WTC11 (cell line): ENCODE measurements around the gene KAZN. TPM values are rescaled to one million over a fixed set of nuclear protein-coding genes. Genes with fewer than 3 reads are reported as not detected.

Experiments
- ATAC-seq: fragments of 200-7000 bp; cut with Tn5 transposase; 2 replicates; pipeline ENCODE4 v1.10.0; 2021; ENCODE audit warnings: mild to moderate bottlenecking, moderate library complexity
- CTCF ChIA-PET: fragments of 300-600 bp; sonication (Branson Sonifier 250); formaldehyde crosslinking; loops from one replicate; lab custom pipeline; 2021; ENCODE audit warnings: antibody characterized with exemption; lab: Charles Lee
- POLR2A ChIA-PET: fragments of 350-600 bp; sonication (Branson Sonifier 250); formaldehyde crosslinking; loops from one replicate; lab custom pipeline; 2021; ENCODE audit warnings: antibody characterized with exemption; lab: Charles Lee
- DNase-seq: peaks from one replicate; pipeline ENCODE4 v3.0.0; 2021; ENCODE audit warnings: low spot score
- H3K27ac Mint-ChIP-seq: 2 replicates; pipeline ENCODE4 v1.8.0; 2021; ENCODE audit warnings: mixed read lengths
- H3K27me3 Mint-ChIP-seq: 2 replicates; pipeline ENCODE4 v1.8.0; 2021; ENCODE audit warnings: low read depth, mild to moderate bottlenecking, moderate library complexity, mixed read lengths
- H3K36me3 Mint-ChIP-seq: 2 replicates; pipeline ENCODE4 v1.8.0; 2021; ENCODE audit warnings: mixed read lengths
- H3K4me1 Mint-ChIP-seq: 2 replicates; pipeline ENCODE4 v1.8.0; 2022; ENCODE audit warnings: mixed read lengths
- H3K4me3 Mint-ChIP-seq: 2 replicates; pipeline ENCODE4 v1.8.0; 2021; ENCODE audit warnings: mild to moderate bottlenecking, moderate library complexity, mixed read lengths
- H3K9me3 Mint-ChIP-seq: 2 replicates; pipeline ENCODE4 v1.8.0; 2021; ENCODE audit warnings: mixed read lengths
- ARID4B ChIP-seq: sonication (generic); formaldehyde crosslinking; IDR thresholded peaks from 2 replicates; pipeline ENCODE4 v1.8.0; 2023; ENCODE audit warnings: missing genetic modification reagents, mild to moderate bottlenecking, borderline replicate concordance
- ATF2 ChIP-seq: sonication (generic); formaldehyde crosslinking; IDR thresholded peaks from 2 replicates; pipeline ENCODE4 v1.8.1; 2022; ENCODE audit warnings: low read depth, missing genetic modification reagents, borderline replicate concordance
- E2F1 ChIP-seq: sonication (generic); formaldehyde crosslinking; IDR thresholded peaks from 2 replicates; pipeline ENCODE4 v1.8.0; 2022; ENCODE audit warnings: mild to moderate bottlenecking, missing genetic modification reagents
- E2F4 ChIP-seq: sonication (generic); formaldehyde crosslinking; IDR thresholded peaks from 2 replicates; pipeline ENCODE4 v1.8.1; 2022; ENCODE audit warnings: low read depth, mild to moderate bottlenecking, moderate library complexity, missing genetic modification reagents, borderline replicate concordance
- FOXK1 ChIP-seq: sonication (generic); formaldehyde crosslinking; IDR thresholded peaks from 2 replicates; pipeline ENCODE4 v1.8.0; 2022; ENCODE audit warnings: mild to moderate bottlenecking, moderate library complexity, missing genetic modification reagents
- FOXP4 ChIP-seq: sonication (generic); formaldehyde crosslinking; IDR thresholded peaks from 2 replicates; pipeline ENCODE4 v1.8.0; 2022; ENCODE audit warnings: mild to moderate bottlenecking, missing genetic modification reagents
- MLX ChIP-seq: sonication (generic); formaldehyde crosslinking; IDR thresholded peaks from 2 replicates; pipeline ENCODE4 v1.8.1; 2023; ENCODE audit warnings: mild to moderate bottlenecking, missing genetic modification reagents, moderate library complexity
- MYBL2 ChIP-seq: sonication (generic); formaldehyde crosslinking; IDR thresholded peaks from 2 replicates; pipeline ENCODE4 v1.8.1; 2023; ENCODE audit warnings: mild to moderate bottlenecking, moderate library complexity, missing genetic modification reagents
- NFYB ChIP-seq: sonication (generic); formaldehyde crosslinking; conservative IDR thresholded peaks from 2 replicates; pipeline ENCODE4 v1.8.0; 2022; ENCODE audit warnings: low read depth, missing genetic modification reagents
- OVOL2 ChIP-seq: fragments of 250-450 bp; sonication (Bioruptor Pico); IDR thresholded peaks from 2 replicates; pipeline ENCODE4 v1.9.0; 2021; ENCODE audit warnings: mild to moderate bottlenecking, borderline replicate concordance
- PREB ChIP-seq: sonication (generic); formaldehyde crosslinking; IDR thresholded peaks from 2 replicates; pipeline ENCODE4 v1.8.1; 2022; ENCODE audit warnings: mild to moderate bottlenecking, missing genetic modification reagents, moderate library complexity, borderline replicate concordance
- SMAD3 ChIP-seq: sonication (generic); formaldehyde crosslinking; IDR thresholded peaks from 2 replicates; pipeline ENCODE4 v1.8.0; 2022; ENCODE audit warnings: missing genetic modification reagents, mild to moderate bottlenecking, borderline replicate concordance
- SMAD4 ChIP-seq: sonication (generic); formaldehyde crosslinking; IDR thresholded peaks from 2 replicates; pipeline ENCODE4 v1.8.0; 2022; ENCODE audit warnings: mild to moderate bottlenecking, missing genetic modification reagents
- TEAD4 ChIP-seq: sonication (generic); formaldehyde crosslinking; IDR thresholded peaks from 2 replicates; pipeline ENCODE4 v1.8.0; 2022; ENCODE audit warnings: mild to moderate bottlenecking, missing genetic modification reagents
- total RNA-seq: library from RNA; stranded (reverse); gene quantifications from 3 replicates; pipeline ENCODE4 v1.2.3, GENCODE V29; 2021

KAZN gene
- total RNA-seq, 1 experiment from 2014 or later: 19.9 TPM

- TF ChIP-seq ARID4B (CRISPR knock-in tag): no peak
These were observed 48.5 kb downstream of the KAZN start (continued) for GRCh38 chr1:14646973-14647372.

- Mint-ChIP-seq H3K36me3 (peaks cover 14% of the 10 kb centered on the region), H3K9me3 (peaks cover 22% of the 10 kb centered on the region), H3K4me3 (no peak overlapping the region), H3K27ac (no peak overlapping the region; the same call in 1 of the 2 replicates), H3K27me3 (0 out of 2 replicates have a peak, but pooled peaks cover 4% of the 10 kb centered on the region), H3K4me1 (peaks cover 16% of the 10 kb centered on the region)
- ATAC-seq (no peak), DNase-seq (no peak)
- POLR2A ChIA-PET: no interaction called here
- CTCF ChIA-PET: no interaction called here
- TF ChIP-seq MLX (CRISPR knock-in tag) (no peak), MYBL2 (CRISPR knock-in tag) (no peak), FOXK1 (CRISPR knock-in tag) (no peak), NFYB (no peak)
These were observed 49.3 kb downstream of the KAZN start for GRCh38 chr1:14647777-14648176.

- H3K27ac Mint-ChIP-seq: no peak overlapping the region
- peaks cover 16% of the 10 kb centered on the region for H3K4me1 Mint-ChIP-seq
These were observed 49.9 kb downstream of the KAZN start for GRCh38 chr1:14648391-14648790.

GRCh38 chr1:14648896-14649855 lies 50.7 kb downstream of the KAZN start:
- Mint-ChIP-seq H3K27ac (no peak overlapping the region), H3K4me3 (no peak overlapping the region), H3K36me3 (peaks cover 14% of the 10 kb centered on the region), H3K9me3 (peaks cover 17% of the 10 kb centered on the region), H3K4me1 (peaks cover 16% of the 10 kb centered on the region), H3K27me3 (0 out of 2 replicates have a peak, but pooled peaks cover 4% of the 10 kb centered on the region)
- DNase-seq (no peak), ATAC-seq (no peak)
- ChIA-PET CTCF (no interaction called here), POLR2A (no interaction called here)
- TF ChIP-seq E2F1 (no peak), MLX (CRISPR knock-in tag) (no peak), FOXP4 (CRISPR knock-in tag) (no peak), PREB (CRISPR knock-in tag) (no peak), TEAD4 (no peak), MYBL2 (CRISPR knock-in tag) (no peak), OVOL2 (no peak), ATF2 (CRISPR knock-in tag) (no peak), SMAD4 (CRISPR knock-in tag) (no peak), E2F4 (no peak)

More at GRCh38 chr1:14648391-14648790, 49.9 kb downstream of the KAZN start:
- Mint-ChIP-seq H3K4me3 (no peak overlapping the region), H3K27me3 (0 out of 2 replicates have a peak, but pooled peaks cover 4% of the 10 kb centered on the region), H3K36me3 (peaks cover 14% of the 10 kb centered on the region), H3K9me3 (peaks cover 20% of the 10 kb centered on the region)
- CTCF ChIA-PET: no interaction called here
- DNase-seq: no peak
- ATAC-seq: no peak
- POLR2A ChIA-PET: no interaction called here
- no peak for TF ChIP-seq SMAD3 (CRISPR knock-in tag)
